Sigmoid colon (tissue), 4 donors: Measurements from ENCODE around the gene SLCO2B1.

Source experiments
- POLR2A ChIP-seq, 2 donors: fragments of 450-650 bp; IDR thresholded peaks; one replicate each; pipeline ENCODE4 v1.6.1; 2016; ENCODE audit warnings: antibody characterized with exemption in 2 of 2, mild to moderate bottlenecking in 2 of 2, moderate library complexity in 2 of 2
- POLR2AphosphoS5 ChIP-seq, 4 donors: sonication (generic); formaldehyde crosslinking; IDR thresholded peaks; one replicate each; pipeline ENCODE4 v1.6.1; 2017; ENCODE audit warnings: antibody characterized with exemption in 4 of 4
- TF ChIP-seq, protein P1 (sequence below), 4 experiments: fragments of 450-650 bp in 3 of 4; fragments of 200-600 bp in 1 of 4; IDR thresholded peaks; one replicate each; pipeline ENCODE4 v1.5.1; 2016 to 2019; ENCODE audit warnings: antibody characterized with exemption in 4 of 4, mild to moderate bottlenecking in 3 of 4, moderate library complexity in 2 of 4

DNA sequence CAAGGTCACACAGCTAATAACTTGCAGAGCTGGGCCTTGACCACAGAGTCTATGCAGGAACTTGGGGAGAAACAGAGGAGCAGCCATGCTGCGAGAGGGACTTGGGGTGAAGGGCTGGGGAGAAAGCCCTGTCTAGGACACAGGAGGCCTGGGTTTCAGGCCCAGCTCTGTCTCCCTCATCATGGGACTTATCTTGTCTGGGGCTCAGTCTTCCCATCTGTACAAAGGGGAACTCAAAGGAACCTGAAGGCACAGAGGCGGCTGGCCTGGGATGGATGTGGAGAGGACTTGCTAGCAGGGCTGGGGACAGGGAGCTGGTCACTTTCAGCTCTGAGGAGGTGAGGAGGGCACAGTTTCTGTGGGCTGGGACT lies 52.7 kb downstream of the SLCO2B1 start:
- TF ChIP-seq, protein P1, sequence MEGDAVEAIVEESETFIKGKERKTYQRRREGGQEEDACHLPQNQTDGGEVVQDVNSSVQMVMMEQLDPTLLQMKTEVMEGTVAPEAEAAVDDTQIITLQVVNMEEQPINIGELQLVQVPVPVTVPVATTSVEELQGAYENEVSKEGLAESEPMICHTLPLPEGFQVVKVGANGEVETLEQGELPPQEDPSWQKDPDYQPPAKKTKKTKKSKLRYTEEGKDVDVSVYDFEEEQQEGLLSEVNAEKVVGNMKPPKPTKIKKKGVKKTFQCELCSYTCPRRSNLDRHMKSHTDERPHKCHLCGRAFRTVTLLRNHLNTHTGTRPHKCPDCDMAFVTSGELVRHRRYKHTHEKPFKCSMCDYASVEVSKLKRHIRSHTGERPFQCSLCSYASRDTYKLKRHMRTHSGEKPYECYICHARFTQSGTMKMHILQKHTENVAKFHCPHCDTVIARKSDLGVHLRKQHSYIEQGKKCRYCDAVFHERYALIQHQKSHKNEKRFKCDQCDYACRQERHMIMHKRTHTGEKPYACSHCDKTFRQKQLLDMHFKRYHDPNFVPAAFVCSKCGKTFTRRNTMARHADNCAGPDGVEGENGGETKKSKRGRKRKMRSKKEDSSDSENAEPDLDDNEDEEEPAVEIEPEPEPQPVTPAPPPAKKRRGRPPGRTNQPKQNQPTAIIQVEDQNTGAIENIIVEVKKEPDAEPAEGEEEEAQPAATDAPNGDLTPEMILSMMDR (IDR thresholded peaks at IDR 0.05), result no peak
- TF ChIP-seq POLR2A (IDR thresholded peaks at IDR 0.05), result no peak
- no peak for TF ChIP-seq POLR2AphosphoS5 (IDR thresholded peaks at IDR 0.05)
